Measurements from ENCODE around the gene UTP14C. TPM values are rescaled to one million over a fixed set of nuclear protein-coding genes. Genes with fewer than 3 reads are reported as not detected.
"Not testable (repeated sequence)": the region's sequence is repeated elsewhere in the genome, so short reads cannot be mapped to it uniquely, and the experiment has no call there.

UTP14C gene
- total and polyA plus RNA-seq, 2 experiments from 2014 or later: 5.7 to 12.4 TPM

DNA sequence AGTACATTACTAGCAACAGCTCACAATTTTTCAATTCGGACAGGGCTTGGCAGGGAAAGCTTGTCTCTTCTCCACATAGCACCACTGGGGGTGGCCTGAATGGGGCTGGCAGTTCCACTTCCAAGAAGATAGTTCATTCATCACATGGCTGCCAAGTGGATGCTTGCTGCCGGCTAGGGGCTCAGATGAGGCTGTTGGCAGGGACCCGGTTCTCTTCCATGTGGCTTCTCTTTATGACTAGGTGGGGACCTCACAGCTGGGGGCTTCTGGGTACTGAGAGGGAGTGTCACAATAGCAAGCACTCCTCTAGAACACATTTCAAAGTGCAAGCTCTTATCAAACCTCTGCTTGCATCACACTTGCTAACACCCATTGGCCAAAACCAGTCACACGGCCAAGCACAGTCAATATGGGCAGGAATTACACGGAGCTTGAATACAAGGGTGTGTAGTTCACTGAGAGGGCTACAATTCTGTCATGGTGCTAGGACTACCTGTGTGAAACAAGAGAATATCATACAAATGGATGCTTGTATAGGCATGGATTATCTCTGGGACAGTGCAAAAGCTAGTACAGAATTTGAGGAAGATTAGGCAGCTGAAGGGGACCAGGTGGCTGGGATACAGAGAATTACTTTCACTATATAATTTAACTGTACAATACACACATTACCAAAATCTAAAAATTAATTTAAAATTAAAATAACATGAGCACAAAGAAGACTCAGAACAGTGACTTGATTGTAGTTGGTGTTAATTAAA is 45.5 kb upstream of the UTP14C start:
- H3K9ac ChIP-seq: no peak overlapping the region
- no peaks in the 10 kb centered on the region for H3K79me2 ChIP-seq (ENCODE audit: insufficient read depth)
- no peak overlapping the region for H3K4me2 ChIP-seq (ENCODE audit: unreplicated experiment)
- H3K9me2 ChIP-seq (ENCODE audit: insufficient read depth): no peaks in the 10 kb centered on the region
- H3K36me3 ChIP-seq (ENCODE audit: low read depth): no peaks in the 10 kb centered on the region
- no peak for DNase-seq
- 11 to 12% methylated on average over 5 of the region's 5 CpGs for WGBS, 2 experiments (ENCODE audit: low coverage in 1 of 2, low lambda C conversion rate in 2 of 2, missing lambda C conversion rate in 2 of 2)
- no peaks in the 10 kb centered on the region for H4K20me1 ChIP-seq (ENCODE audit: insufficient read depth)
- no peaks in the 10 kb centered on the region for H3K9me3 ChIP-seq (ENCODE audit: low read depth)
- in situ Hi-C loops (cut with MboI): no loop called here
- no peak overlapping the region for H3K27ac ChIP-seq
- no peak overlapping the region for H3K4me3 ChIP-seq
- no peaks in the 10 kb centered on the region for H3K27me3 ChIP-seq (replicated peaks; ENCODE audit: insufficient read depth)
- no peaks in the 10 kb centered on the region for H3F3A ChIP-seq (ENCODE audit: insufficient read depth)
- H2AFZ ChIP-seq: no peak overlapping the region
- TF ChIP-seq EZH2phosphoT487 (IDR thresholded peaks at IDR 0.05; ENCODE audit: insufficient read depth, low read depth): no peak
- TF ChIP-seq EZH2 (IDR thresholded peaks at IDR 0.05; ENCODE audit: insufficient read depth, poor library complexity, severe bottlenecking): no peak
- H3K4me1 ChIP-seq (ENCODE audit: insufficient read depth): no peaks in the 10 kb centered on the region

GRCh38 chr13:51980908-51981307 is 43.6 kb upstream of the UTP14C start:
- no peaks in the 10 kb centered on the region for H3K9me3 ChIP-seq (ENCODE audit: low read depth)
- no peaks in the 10 kb centered on the region for H3K4me1 ChIP-seq (ENCODE audit: insufficient read depth)
- no peak for DNase-seq
- no peaks in the 10 kb centered on the region for H3K79me2 ChIP-seq (ENCODE audit: insufficient read depth)
- 46 to 52% methylated on average over 4 of the region's 4 CpGs for WGBS, 2 experiments (ENCODE audit: low coverage in 1 of 2, low lambda C conversion rate in 2 of 2, missing lambda C conversion rate in 2 of 2)
- no peak for TF ChIP-seq EZH2phosphoT487 (IDR thresholded peaks at IDR 0.05; ENCODE audit: insufficient read depth, low read depth)
- no peak for TF ChIP-seq EZH2 (IDR thresholded peaks at IDR 0.05; ENCODE audit: insufficient read depth, poor library complexity, severe bottlenecking)
- H3K4me3 ChIP-seq: no peak overlapping the region
- H3F3A ChIP-seq (ENCODE audit: insufficient read depth): no peaks in the 10 kb centered on the region
- no peaks in the 10 kb centered on the region for H3K27me3 ChIP-seq (replicated peaks; ENCODE audit: insufficient read depth)
- H3K27ac ChIP-seq: no peak overlapping the region
- H4K20me1 ChIP-seq (ENCODE audit: insufficient read depth): no peaks in the 10 kb centered on the region
- no peaks in the 10 kb centered on the region for H3K9me2 ChIP-seq (ENCODE audit: insufficient read depth)
- no peak overlapping the region for H2AFZ ChIP-seq
- in situ Hi-C loops (cut with MboI): no loop called here
- no peak overlapping the region for H3K9ac ChIP-seq
- no peaks in the 10 kb centered on the region for H3K36me3 ChIP-seq (ENCODE audit: low read depth)
- no peak overlapping the region for H3K4me2 ChIP-seq (ENCODE audit: unreplicated experiment)

DNA sequence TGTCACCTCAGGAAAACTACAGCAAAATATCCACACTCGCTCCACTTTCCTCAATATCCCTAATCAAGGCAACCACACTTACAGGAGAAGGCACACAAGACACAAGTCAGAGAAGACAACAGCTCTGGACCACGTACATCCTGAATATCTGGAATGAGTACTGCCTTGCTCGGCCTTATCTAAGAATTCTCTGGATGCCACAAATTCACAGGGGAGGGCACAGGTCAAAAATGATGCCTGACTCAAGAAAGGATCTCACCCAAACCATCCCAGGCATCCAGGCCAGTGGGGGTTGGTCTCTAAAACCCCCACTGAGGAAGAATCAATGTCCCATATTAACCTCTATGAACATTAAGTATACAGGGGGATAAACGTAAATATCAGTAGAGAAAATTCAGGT is 43.1 kb upstream of the UTP14C start:
- Histone ChIP-seq H4K20me1 (ENCODE audit: insufficient read depth) (no peaks in the 10 kb centered on the region), H3K27me3 (replicated peaks; ENCODE audit: insufficient read depth) (no peaks in the 10 kb centered on the region), H3K9ac (no peak overlapping the region), H3K36me3 (ENCODE audit: low read depth) (no peaks in the 10 kb centered on the region), H3F3A (ENCODE audit: insufficient read depth) (no peaks in the 10 kb centered on the region), H2AFZ (no peak overlapping the region), H3K4me1 (ENCODE audit: insufficient read depth) (no peaks in the 10 kb centered on the region), H3K4me2 (ENCODE audit: unreplicated experiment) (no peak overlapping the region), H3K79me2 (ENCODE audit: insufficient read depth) (no peaks in the 10 kb centered on the region), H3K27ac (no peak overlapping the region), H3K9me2 (ENCODE audit: insufficient read depth) (no peaks in the 10 kb centered on the region), H3K9me3 (ENCODE audit: low read depth) (no peaks in the 10 kb centered on the region), H3K4me3 (no peak overlapping the region)
- DNase-seq: no peak
- 57% methylated on average over 4 of the region's 4 CpGs for WGBS, 2 experiments (ENCODE audit: low coverage in 1 of 2, low lambda C conversion rate in 2 of 2, missing lambda C conversion rate in 2 of 2)
- no peak for TF ChIP-seq EZH2 (IDR thresholded peaks at IDR 0.05; ENCODE audit: insufficient read depth, poor library complexity, severe bottlenecking)
- no peak for TF ChIP-seq EZH2phosphoT487 (IDR thresholded peaks at IDR 0.05; ENCODE audit: insufficient read depth, low read depth)
- in situ Hi-C loops (cut with MboI): no loop called here

DNA sequence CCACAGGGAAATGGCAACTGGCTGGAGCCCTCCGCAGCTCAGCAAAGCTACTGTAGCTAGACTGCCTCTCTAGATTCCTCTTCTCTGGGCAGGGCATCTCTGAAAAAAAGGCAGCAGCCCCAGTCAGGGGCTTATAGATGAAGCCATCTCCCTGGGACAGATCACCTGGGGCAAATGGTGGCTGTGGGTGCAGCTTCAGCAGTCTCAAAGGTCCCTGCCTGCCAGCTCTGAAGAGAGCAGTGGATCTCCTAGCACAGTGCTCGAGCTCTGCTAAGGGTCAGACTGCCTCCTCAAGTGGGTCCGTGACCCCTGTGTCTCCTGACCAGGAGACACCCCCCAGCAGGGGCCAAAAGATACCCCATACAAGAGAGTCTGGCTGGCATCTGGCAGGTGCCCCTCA is 41.2 kb upstream of the UTP14C start:
- H3K4me1 ChIP-seq (ENCODE audit: insufficient read depth); H3K4me2 ChIP-seq (ENCODE audit: unreplicated experiment); H3K27ac ChIP-seq; DNase-seq; in situ Hi-C loops (cut with MboI); H3K9me3 ChIP-seq (ENCODE audit: low read depth); H3K36me3 ChIP-seq (ENCODE audit: low read depth); H3K27me3 ChIP-seq (replicated peaks; ENCODE audit: insufficient read depth); H3K9me2 ChIP-seq (ENCODE audit: insufficient read depth); H3F3A ChIP-seq (ENCODE audit: insufficient read depth); H4K20me1 ChIP-seq (ENCODE audit: insufficient read depth); H3K4me3 ChIP-seq; H2AFZ ChIP-seq; H3K9ac ChIP-seq; H3K79me2 ChIP-seq (ENCODE audit: insufficient read depth): not testable (repeated sequence)
- WGBS, 2 experiments (ENCODE audit: low coverage in 1 of 2, low lambda C conversion rate in 2 of 2, missing lambda C conversion rate in 2 of 2): 46 to 62% methylated on average over 3 of the region's 3 CpGs

GRCh38 chr13:51984904-51985303 is 39.6 kb upstream of the UTP14C start:
- H3K4me1 ChIP-seq (ENCODE audit: insufficient read depth); H3K36me3 ChIP-seq (ENCODE audit: low read depth); H2AFZ ChIP-seq; H3K27ac ChIP-seq; H3K79me2 ChIP-seq (ENCODE audit: insufficient read depth); H3K4me2 ChIP-seq (ENCODE audit: unreplicated experiment); H3K9me2 ChIP-seq (ENCODE audit: insufficient read depth); H3F3A ChIP-seq (ENCODE audit: insufficient read depth); H4K20me1 ChIP-seq (ENCODE audit: insufficient read depth); H3K4me3 ChIP-seq; H3K9ac ChIP-seq; in situ Hi-C loops (cut with MboI); H3K27me3 ChIP-seq (replicated peaks; ENCODE audit: insufficient read depth); DNase-seq; H3K9me3 ChIP-seq (ENCODE audit: low read depth): not testable (repeated sequence)
- WGBS, 2 experiments (ENCODE audit: low coverage in 1 of 2, low lambda C conversion rate in 2 of 2, missing lambda C conversion rate in 2 of 2): 33 to 43% methylated on average over 4 of the region's 4 CpGs
